Chondrocyte (in vitro differentiated cells): Measurements from ENCODE around the gene STON2. TPM values are rescaled to one million over a fixed set of nuclear protein-coding genes. Genes with fewer than 3 reads are reported as not detected.

Source experiments
- DNase-seq: peaks from one replicate; pipeline ENCODE4 v3.0.0; 2021; ENCODE audit warnings: mixed read lengths, low spot score
- H3K27ac Mint-ChIP-seq: one replicate; pipeline ENCODE4 v1.8.0; 2021; ENCODE audit warnings: mild to moderate bottlenecking, moderate library complexity, mixed read lengths; ENCODE audit not compliant: unreplicated experiment
- H3K27me3 Mint-ChIP-seq: 2 replicates; pipeline ENCODE4 v1.8.0; 2021; ENCODE audit warnings: low read depth, mixed read lengths
- H3K36me3 Mint-ChIP-seq: 2 replicates; pipeline ENCODE4 v1.8.0; 2021; ENCODE audit warnings: low read depth, mixed read lengths
- H3K4me1 Mint-ChIP-seq: 2 replicates; pipeline ENCODE4 v1.8.0; 2021; ENCODE audit warnings: low read depth, mild to moderate bottlenecking, mixed read lengths
- H3K4me3 Mint-ChIP-seq: one replicate; pipeline ENCODE4 v1.8.0; 2021; ENCODE audit warnings: mild to moderate bottlenecking, moderate library complexity, mixed read lengths; ENCODE audit not compliant: unreplicated experiment
- H3K9me3 Mint-ChIP-seq: 2 replicates; pipeline ENCODE4 v1.8.0; 2021; ENCODE audit warnings: low read depth, mixed read lengths
- total RNA-seq: library from RNA; stranded (reverse); gene quantifications from 3 replicates; pipeline ENCODE4 v1.2.1, GENCODE V29; 2021
- TF ChIP-seq, protein P1 (sequence below): fragments of 200-600 bp; sonication (generic); IDR thresholded peaks from 2 replicates; pipeline ENCODE4 v1.5.0; 2021; ENCODE audit warnings: antibody characterized with exemption, mild to moderate bottlenecking, moderate library complexity

Gene STON2
- total RNA-seq, 1 donor from 2014 or later: not detected

DNA sequence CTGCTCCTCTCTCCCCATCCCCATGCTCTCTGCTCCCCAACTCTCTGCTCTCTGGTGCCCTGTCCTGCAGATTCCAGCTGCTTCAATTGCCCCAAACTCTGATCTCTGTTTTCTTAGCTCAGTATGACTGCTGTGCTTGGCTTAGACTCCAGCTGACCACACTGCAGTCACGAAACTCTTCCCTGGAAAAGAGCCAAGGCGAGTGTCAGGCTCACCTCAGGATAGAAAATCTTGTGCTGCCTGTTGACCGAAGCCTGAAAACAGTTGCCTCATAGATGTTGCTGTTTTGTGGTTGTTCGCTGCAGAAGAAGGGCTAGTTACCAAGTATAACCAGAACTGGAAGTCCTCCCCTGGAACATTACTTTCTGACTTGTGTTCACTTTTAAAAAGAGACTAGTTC, 6.7 kb upstream of the STON2 start:
- no peaks in the 10 kb centered on the region for H3K36me3 Mint-ChIP-seq
- DNase-seq: no peak
- peaks cover 8% of the 10 kb centered on the region for H3K27me3 Mint-ChIP-seq
- H3K4me3 Mint-ChIP-seq: no peak overlapping the region
- no peak overlapping the region for H3K27ac Mint-ChIP-seq
- H3K4me1 Mint-ChIP-seq: no peaks in the 10 kb centered on the region
- H3K9me3 Mint-ChIP-seq: peaks cover 6% of the 10 kb centered on the region
- TF ChIP-seq, protein P1, sequence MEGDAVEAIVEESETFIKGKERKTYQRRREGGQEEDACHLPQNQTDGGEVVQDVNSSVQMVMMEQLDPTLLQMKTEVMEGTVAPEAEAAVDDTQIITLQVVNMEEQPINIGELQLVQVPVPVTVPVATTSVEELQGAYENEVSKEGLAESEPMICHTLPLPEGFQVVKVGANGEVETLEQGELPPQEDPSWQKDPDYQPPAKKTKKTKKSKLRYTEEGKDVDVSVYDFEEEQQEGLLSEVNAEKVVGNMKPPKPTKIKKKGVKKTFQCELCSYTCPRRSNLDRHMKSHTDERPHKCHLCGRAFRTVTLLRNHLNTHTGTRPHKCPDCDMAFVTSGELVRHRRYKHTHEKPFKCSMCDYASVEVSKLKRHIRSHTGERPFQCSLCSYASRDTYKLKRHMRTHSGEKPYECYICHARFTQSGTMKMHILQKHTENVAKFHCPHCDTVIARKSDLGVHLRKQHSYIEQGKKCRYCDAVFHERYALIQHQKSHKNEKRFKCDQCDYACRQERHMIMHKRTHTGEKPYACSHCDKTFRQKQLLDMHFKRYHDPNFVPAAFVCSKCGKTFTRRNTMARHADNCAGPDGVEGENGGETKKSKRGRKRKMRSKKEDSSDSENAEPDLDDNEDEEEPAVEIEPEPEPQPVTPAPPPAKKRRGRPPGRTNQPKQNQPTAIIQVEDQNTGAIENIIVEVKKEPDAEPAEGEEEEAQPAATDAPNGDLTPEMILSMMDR: no peak

DNA sequence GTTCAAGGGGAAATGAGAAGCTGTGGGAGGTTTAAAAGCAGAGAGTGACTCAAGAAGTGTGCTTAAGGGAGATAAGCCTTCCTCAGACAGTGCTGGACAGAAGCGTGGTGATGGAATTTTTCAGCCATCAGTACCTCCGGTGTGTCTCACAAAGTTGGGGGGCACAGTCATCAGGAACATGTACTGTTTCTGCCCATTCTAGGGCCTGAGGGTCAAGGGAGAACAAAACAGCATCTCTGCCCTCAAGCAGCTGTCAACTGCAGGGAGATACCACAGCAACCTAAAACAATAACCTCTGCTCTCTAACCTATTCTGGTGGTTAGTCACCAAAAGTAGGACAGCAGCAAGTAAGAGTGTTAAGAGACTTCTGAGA, 2.0 kb upstream of the STON2 start:
- Mint-ChIP-seq H3K9me3 (peaks cover 6% of the 10 kb centered on the region), H3K4me1 (no peaks in the 10 kb centered on the region), H3K4me3 (no peak overlapping the region), H3K27me3 (peaks cover 10% of the 10 kb centered on the region), H3K27ac (no peak overlapping the region), H3K36me3 (no peaks in the 10 kb centered on the region)
- TF ChIP-seq, protein P1: no peak
- no peak for DNase-seq

DNA sequence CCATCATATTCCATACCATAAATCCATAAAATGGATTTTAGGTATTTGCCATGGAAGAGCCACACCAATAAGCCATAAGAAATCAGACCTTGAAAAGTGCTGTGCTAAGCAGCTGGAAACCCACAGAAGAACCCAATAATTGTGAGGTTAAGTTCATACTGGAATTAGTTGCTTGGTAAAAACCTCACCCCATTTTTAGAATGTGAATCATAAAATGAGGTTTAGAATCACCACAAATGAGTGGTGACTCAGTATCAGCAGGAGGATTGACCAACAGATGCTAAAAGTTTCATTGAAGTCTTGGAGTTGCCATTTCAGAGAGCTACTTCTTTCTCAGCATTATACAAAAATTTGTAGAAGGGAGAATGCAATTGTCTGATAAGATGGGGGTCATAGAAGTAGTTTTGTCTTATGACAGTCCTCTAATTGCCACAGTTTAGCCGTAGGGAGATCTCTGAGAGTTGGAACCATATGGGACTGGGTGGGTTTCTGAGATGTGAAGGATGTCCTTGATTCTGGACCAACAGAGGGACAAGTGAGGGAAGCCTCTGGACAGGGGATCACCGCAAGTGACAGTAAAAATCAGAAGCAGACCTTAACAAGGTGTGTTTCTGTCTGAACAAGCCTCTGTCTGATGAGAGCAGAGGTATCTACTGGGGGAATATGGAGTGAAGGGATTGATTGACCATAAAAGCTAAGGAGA, 1.4 kb upstream of the STON2 start:
- H3K27ac Mint-ChIP-seq: no peak overlapping the region
- TF ChIP-seq, protein P1: no peak
- no peak for DNase-seq
- no peaks in the 10 kb centered on the region for H3K36me3 Mint-ChIP-seq
- H3K27me3 Mint-ChIP-seq: peaks cover 10% of the 10 kb centered on the region
- H3K4me3 Mint-ChIP-seq: no peak overlapping the region
- H3K4me1 Mint-ChIP-seq: no peaks in the 10 kb centered on the region
- H3K9me3 Mint-ChIP-seq: peaks cover 6% of the 10 kb centered on the region

DNA sequence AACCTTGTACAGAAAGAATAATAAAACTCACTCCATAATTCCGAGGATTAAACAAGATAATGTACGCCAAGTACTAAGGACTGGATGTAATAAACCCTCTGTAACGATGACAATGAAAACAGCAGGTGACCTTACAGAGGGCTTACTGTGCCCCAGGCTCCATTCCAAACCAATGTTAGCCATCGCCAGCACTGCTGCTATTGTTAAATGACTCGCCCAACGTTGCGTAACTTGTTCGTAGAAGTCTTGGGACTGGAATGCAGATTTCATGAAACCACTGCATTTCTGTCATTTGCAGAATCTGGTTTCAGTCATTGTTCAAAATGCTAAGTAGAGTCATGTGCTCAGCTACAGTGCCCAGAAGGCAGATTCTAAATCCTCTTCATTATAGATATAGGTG, 728 bp upstream of the STON2 start:
- H3K4me1 Mint-ChIP-seq: no peaks in the 10 kb centered on the region
- no peak overlapping the region for H3K4me3 Mint-ChIP-seq
- no peak overlapping the region for H3K27ac Mint-ChIP-seq
- H3K27me3 Mint-ChIP-seq: peaks cover 9% of the 10 kb centered on the region
- DNase-seq: no peak
- peaks cover 6% of the 10 kb centered on the region for H3K9me3 Mint-ChIP-seq
- TF ChIP-seq, protein P1: no peak
- H3K36me3 Mint-ChIP-seq: no peaks in the 10 kb centered on the region

DNA sequence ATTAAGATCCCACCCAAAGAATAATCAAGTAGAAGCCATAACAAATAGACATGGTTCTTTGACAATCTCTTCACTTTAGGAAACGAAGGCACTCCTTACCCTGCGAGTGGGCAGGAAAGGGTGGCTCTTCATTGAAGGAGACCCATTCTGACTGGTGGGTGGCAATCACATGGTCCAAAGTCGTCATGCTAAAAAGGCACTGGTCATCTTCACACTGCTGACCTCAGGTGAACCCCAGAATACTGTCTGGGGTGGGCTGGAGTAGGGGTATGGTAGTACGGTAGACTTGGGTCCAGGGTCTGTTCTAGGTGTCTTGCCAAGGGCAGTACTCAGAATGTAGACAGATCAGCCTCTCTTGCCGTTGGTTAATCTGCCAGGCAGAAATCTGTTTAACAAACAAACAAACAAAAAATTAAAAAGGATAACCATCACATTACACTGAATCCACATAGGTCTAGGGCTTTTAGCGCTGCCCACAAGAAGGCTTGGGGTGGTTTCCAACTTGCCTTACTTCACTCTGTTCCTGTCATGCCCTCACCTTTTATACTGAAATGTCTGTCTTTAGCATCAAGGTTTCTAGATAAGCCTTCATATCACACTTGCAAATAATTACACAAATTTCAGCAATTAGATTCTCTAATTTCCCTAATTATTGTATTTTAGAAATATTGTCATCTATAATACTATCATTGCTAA, 1.8 kb downstream of the STON2 start:
- H3K27me3 Mint-ChIP-seq: peaks cover 9% of the 10 kb centered on the region
- H3K4me3 Mint-ChIP-seq: no peak overlapping the region
- peaks cover 2% of the 10 kb centered on the region for H3K9me3 Mint-ChIP-seq
- TF ChIP-seq, protein P1: no peak
- no peak overlapping the region for H3K27ac Mint-ChIP-seq
- no peak for DNase-seq
- no peaks in the 10 kb centered on the region for H3K36me3 Mint-ChIP-seq
- H3K4me1 Mint-ChIP-seq: no peaks in the 10 kb centered on the region
